Adrenal gland (tissue), 5 donors: ENCODE measurements around the gene NPBWR2.

Experiments
- CTCF ChIP-seq, 6 experiments: fragments of 450-650 bp in 4 of 6; fragments of 200-600 bp in 2 of 6; sonication (generic) in 1 of 6; IDR thresholded peaks; 1 replicate in 5 of 6; 2 replicates in 1 of 6; pipeline versions ENCODE4 v1.5.1 to v1.8.0; 2016 to 2021; ENCODE audit warnings: antibody characterized with exemption in 6 of 6, mild to moderate bottlenecking in 2 of 6, moderate library complexity in 1 of 6
- POLR2A ChIP-seq, 2 donors: fragments of 450-650 bp; IDR thresholded peaks; one replicate each; pipeline ENCODE4 v1.6.1; 2017; ENCODE audit warnings: antibody characterized with exemption in 2 of 2, mild to moderate bottlenecking in 2 of 2, moderate library complexity in 1 of 2
- donor health status: DM: no; HTN: no; CAD: no.

GRCh38 chr20:64131406-64131805, 24.0 kb upstream of the NPBWR2 start:
- TF ChIP-seq CTCF (IDR thresholded peaks at IDR 0.05) (peak in 2 of 6 experiments; percentile 11 to 13), POLR2A (IDR thresholded peaks at IDR 0.05) (no peak)
